HT1080 (cell line): ENCODE results near the gene MYBPC1. TPM values are rescaled to one million over a fixed set of nuclear protein-coding genes. Genes with fewer than 3 reads are reported as not detected.
"Not testable (repeated sequence)": the region's sequence is repeated elsewhere in the genome, so short reads cannot be mapped to it uniquely, and the experiment has no call there.

Experiments
- DNase-seq: peaks from one replicate; pipeline ENCODE4 v3.0.0-alpha.2; 2015; ENCODE audit warnings: low read depth
- polyA plus RNA-seq, 2 experiments: library from polyadenylated mRNA; depleted of rRNA; stranded (reverse); fragments of >200 nt; gene quantifications; 2 replicates each; pipeline ENCODE4 v1.2.3, GENCODE V29; 2015
- total RNA-seq: library from RNA; depleted of rRNA; stranded (reverse); fragments of >200 nt; shearing (Covaris generic); gene quantifications from 2 replicates; pipeline ENCODE4 v1.2.3, GENCODE V29; 2014; rRNA removed

Gene MYBPC1, protein sequence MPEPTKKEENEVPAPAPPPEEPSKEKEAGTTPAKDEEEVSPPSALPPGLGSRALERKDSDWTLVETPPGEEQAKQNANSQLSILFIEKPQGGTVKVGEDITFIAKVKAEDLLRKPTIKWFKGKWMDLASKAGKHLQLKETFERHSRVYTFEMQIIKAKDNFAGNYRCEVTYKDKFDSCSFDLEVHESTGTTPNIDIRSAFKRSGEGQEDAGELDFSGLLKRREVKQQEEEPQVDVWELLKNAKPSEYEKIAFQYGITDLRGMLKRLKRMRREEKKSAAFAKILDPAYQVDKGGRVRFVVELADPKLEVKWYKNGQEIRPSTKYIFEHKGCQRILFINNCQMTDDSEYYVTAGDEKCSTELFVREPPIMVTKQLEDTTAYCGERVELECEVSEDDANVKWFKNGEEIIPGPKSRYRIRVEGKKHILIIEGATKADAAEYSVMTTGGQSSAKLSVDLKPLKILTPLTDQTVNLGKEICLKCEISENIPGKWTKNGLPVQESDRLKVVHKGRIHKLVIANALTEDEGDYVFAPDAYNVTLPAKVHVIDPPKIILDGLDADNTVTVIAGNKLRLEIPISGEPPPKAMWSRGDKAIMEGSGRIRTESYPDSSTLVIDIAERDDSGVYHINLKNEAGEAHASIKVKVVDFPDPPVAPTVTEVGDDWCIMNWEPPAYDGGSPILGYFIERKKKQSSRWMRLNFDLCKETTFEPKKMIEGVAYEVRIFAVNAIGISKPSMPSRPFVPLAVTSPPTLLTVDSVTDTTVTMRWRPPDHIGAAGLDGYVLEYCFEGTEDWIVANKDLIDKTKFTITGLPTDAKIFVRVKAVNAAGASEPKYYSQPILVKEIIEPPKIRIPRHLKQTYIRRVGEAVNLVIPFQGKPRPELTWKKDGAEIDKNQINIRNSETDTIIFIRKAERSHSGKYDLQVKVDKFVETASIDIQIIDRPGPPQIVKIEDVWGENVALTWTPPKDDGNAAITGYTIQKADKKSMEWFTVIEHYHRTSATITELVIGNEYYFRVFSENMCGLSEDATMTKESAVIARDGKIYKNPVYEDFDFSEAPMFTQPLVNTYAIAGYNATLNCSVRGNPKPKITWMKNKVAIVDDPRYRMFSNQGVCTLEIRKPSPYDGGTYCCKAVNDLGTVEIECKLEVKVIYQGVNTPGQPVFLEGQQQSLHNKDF
- not detected in 2 replicates for total RNA-seq
- polyA plus RNA-seq (2015; cell fraction: cytosol; rRNA removed), result not detected in 2 replicates
- polyA plus RNA-seq (2015; cell fraction: nucleus; rRNA removed), result not detected in 2 replicates

GRCh38 chr12:101594700-101595099, at the start of gene MYBPC1:
TSS of gene MYBPC1 (plus strand) at chr12:101594971. CDS start at chr12:101595071, 100 bp downstream.
- no peak for DNase-seq

DNA sequence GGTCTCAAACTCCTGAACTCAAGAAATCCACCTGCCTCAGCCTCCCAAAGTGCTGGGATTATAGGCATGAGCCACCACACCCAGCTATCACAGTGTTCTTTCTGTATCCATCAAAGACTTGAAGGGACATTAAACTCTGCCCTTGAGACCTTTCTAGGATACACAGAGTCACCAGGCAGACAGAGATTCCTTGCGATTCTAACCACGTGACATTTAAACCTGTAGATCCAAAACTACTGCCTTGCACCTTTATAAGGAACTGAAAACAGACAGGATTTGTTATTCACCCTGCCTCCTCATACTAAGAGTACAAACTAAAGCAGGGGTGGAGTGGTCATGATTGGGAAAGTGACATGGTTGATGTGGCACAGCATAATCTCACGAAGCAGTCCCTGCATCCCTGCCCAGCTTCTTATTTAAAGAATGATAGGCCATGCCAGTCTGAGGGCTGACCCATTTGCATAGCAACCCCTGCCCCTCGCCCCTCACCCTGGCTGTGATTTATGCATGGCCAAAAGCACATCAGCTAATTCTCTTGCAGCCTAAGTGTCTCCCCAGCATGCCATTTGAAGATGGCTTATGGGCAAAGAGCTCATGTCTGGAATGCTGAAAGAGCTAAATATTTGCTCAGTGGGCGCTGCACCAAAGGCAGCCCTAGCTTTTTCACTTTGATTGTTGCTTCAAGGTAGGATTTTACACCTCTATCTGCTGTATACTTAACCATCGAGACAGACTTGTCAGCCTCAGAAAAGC, 43.2 kb upstream of the MYBPC1 start:
- no peak for DNase-seq

DNA sequence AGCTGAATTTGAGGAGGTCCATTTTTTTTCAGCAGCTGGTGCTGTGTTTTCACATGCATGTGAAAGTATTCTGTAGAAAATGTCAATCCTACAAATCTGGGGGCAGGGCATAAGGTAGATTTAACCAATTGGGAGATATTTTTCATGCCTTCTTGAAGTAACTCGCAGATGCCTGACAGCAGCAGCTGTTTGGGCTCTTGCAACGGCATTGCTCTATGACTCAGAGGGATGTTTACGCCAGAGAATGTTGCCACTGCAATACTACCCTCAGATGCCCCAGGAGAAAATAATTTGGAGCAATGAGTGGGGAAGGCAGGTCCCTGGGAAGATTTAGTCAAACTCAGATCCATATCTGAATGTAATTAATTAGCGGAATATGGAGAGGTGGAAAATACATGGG, 42.5 kb upstream of the MYBPC1 start:
- peak; percentile 34 for DNase-seq

DNA sequence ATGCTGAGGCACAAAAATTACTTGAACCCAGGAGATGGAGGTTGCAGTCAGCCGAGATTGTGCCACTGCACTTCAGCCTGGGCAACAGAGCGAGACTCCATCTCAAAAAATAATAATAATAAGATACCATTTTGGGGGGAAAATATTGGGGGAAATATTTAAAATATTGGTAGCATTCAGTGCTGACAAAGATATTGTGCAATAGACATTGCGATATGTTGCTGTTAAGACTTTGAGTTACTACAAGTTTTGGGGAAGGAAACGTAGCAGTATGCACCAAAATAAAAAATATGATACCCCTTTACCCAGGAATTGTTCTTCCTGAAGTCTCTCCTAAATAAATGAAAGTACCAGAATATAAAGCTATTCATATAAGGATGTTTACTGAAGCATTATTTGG, 37.7 kb upstream of the MYBPC1 start:
- no peak for DNase-seq

DNA sequence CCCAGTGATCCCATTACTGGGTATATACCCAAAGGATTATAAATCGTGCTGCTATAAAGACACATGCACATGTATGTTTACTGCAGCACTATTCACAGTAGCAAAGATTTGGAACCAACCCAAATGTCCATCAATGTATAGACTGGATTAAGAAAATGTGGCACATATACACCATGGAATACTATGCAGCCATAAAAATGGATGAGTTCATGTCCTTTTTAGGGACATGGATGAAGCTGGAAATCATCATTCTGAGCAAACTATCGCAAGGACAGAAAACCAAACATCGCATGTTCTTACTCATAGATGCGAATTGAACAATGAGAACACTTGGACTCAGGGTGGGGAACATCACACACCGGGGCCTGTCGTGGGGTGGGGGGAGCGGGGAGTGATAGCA, 36.0 kb upstream of the MYBPC1 start:
- DNase-seq, result not testable (repeated sequence)

DNA sequence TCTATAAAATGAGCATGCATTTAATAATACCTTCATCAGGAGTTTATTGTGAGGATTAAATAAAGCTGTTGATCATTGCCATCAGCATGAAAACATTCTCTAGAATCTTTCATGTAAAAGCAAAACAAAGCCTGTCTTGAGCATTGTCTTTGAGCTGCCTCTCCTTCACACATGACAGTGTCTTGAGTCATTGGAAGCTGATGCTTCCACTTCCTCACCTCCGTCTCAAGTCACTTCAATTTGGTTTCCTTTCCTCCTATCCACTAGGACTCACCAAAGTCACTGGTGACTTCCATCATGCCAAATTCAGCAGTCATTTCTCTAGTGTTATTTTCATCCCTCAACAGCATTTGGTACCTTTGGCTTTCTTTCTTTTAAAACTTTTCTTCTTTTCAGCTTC, 31.6 kb upstream of the MYBPC1 start:
- DNase-seq, result peak; percentile 74

- DNase-seq, result no peak
Measured at GRCh38 chr12:101564912-101565311, 29.9 kb upstream of the MYBPC1 start.

- peak; percentile 76 for DNase-seq
Measured at GRCh38 chr12:101566318-101566717, 28.5 kb upstream of the MYBPC1 start.

DNA sequence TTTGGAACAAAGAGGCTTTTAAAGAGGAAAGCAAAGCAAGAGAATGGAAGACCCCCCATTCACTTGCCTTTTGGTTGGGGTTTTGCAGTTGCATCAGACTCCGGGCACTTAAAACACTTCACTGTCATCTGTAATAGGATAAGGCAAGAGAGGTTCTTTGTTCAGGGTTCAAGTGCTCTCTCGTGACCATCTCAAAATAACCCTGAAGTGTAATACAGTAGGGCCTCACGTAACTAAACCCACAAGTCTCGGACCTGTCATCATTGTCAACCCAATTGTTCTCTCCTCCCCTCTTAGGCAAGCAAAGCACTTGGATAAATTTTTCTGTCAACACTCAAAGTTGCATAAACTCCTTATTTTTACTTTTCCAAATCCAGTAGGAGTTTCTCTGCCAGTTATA, 26.9 kb upstream of the MYBPC1 start:
- no peak for DNase-seq

DNA sequence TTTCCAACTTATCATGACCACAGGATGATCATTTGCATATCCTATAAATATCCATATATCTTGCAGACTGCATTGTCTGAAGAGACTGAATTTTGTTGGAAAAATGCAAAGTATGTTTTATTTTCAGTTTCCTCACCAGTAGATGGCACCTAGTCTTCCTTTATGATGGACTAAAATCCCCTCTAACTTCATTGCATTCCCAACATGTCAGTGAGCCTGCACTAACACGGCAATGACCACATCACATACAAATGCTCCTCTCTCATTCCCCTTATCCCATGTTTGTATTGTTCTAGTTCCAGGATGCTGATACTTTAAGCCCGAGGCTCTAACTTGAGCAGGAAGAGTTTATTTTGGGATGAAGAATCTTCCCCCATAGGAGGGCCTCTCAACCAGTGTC, 24.7 kb upstream of the MYBPC1 start:
- peak; percentile 56 for DNase-seq

GRCh38 chr12:101571105-101571504, 23.7 kb upstream of the MYBPC1 start:
- DNase-seq, result no peak

DNA sequence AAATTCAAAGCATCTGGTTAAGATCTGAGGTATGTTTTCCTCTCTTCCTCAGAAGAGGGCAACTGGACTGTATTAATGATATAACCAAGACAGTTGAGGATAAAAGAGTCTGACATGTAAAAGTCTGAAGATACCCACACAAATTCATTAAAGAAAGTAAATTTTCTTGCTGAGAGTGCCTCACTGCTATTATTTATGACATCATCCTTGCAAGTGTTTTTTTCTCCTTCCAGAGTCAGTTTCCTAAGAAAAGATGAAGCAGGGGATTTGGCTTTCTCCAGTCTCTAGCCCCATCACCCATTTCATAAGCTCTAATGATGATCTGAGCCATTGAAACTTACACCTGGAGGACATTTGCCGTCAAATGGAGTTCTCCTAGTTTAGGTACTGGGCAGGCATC, 21.0 kb upstream of the MYBPC1 start:
- DNase-seq, result no peak

GRCh38 chr12:101578417-101578816, 16.4 kb upstream of the MYBPC1 start:
- DNase-seq, result no peak

DNA sequence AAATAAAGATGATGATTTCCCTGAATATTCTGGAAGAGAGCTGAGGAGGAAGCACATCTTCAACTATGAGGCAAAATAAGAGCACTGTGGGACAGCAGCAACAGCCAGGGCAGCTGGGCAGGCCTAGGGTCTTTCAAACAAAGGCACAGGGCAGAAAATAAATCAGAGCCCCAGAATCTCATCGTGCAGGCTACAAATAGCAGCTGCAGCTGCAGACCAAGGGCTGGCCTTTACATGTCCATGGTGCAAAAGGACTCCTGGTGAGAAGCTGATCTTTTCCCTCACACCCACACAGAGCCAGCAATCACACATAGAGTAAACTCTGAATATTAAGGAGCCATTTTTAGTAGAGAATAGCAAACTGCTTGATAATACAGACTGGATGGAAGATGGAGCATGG, 13.6 kb upstream of the MYBPC1 start:
- no peak for DNase-seq

GRCh38 chr12:101582937-101583336, 11.8 kb upstream of the MYBPC1 start:
- no peak for DNase-seq

- DNase-seq, result no peak
Measured at GRCh38 chr12:101590383-101590782, 4.4 kb upstream of the MYBPC1 start.

DNA sequence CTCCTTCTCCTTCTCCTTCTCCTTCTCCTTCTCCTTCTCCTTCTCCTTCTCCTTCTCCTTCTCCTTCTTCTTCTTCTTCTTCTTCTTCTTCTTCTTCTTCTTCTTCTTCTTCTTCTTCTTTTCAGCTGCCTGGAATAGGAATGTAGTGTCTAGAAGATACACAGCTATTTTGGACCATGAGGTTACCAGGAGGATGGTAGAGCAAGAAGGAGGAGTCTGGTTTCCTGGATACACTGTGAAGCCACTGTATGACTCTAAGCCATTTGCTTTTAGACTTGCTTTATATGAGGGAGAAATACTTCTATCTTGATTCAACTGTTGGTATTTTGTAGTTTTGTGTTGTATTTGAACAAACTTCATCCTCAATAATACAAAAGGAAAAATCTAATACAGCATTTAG, 3.0 kb upstream of the MYBPC1 start:
- no peak for DNase-seq

GRCh38 chr12:101592448-101592847, 2.3 kb upstream of the MYBPC1 start:
- no peak for DNase-seq

GRCh38 chr12:101592921-101593320, 1.9 kb upstream of the MYBPC1 start:
- peak; percentile 16 for DNase-seq

DNA sequence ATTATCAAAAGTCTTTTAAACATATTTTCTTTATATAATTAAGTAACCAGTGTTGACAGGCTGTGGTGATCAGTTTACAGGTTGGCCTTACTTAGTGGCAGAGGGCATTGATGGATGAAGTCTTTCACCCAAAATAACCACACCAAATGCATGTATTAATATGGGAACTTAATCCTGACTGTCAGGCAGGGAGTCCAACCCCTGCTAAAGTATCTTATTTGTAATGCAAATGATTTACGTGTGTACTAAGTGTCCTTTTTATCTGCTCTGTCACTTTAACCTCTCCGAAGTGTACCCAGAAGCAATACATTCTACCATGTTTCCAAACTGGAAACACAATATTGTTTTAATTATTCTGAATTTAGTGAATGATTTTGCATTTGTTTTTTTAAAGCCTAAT, 1.4 kb downstream of the MYBPC1 start:
- DNase-seq, result no peak

DNA sequence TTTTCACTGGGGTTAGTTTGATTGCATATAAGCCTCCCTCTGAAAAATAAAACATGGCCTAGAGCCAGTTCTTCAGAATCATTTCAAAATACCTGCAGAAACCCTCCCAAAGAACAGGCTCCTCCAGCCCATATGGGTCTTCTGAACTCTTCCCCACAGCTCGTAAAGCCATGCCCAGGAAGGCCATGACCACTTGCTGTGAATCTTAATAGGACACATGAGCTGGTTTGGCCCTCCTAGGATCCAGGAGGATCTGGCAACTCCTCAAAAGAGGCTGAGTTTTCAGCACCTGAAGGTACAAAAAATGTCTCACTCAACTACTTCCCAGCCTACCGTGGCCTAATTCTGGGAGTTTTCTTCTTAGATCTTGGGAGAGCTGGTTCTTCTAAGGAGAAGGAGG, 2.4 kb downstream of the MYBPC1 start:
- no peak for DNase-seq
